Hepatocyte (in vitro differentiated cells): ENCODE measurements around the gene GRID2. TPM values are rescaled to one million over a fixed set of nuclear protein-coding genes. Genes with fewer than 3 reads are reported as not detected.

ENCODE experiments used
- DNase-seq: peaks from one replicate; pipeline ENCODE4 v3.0.0-alpha.2; 2016; ENCODE audit warnings: low spot score
- H2AFZ ChIP-seq: fragments of 200-600 bp; sonication (generic); 2 replicates; pipeline ENCODE4 v1.6.0; 2016; ENCODE audit warnings: antibody characterized with exemption, mild to moderate bottlenecking
- H3K27ac ChIP-seq: fragments of 200-600 bp; sonication (generic); 2 replicates; pipeline ENCODE4 v1.5.1; 2016; ENCODE audit warnings: mild to moderate bottlenecking
- H3K27me3 ChIP-seq: fragments of 200-600 bp; sonication (generic); 2 replicates; pipeline ENCODE4 v1.6.1; 2016
- H3K36me3 ChIP-seq: fragments of 200-600 bp; sonication (generic); replicated peaks from 2 replicates; pipeline ENCODE4 v1.5.1; 2016; ENCODE audit warnings: low read depth; ENCODE audit not compliant: insufficient read depth
- H3K4me1 ChIP-seq: fragments of 200-600 bp; sonication (generic); 2 replicates; pipeline ENCODE4 v1.5.1; 2016; ENCODE audit warnings: mild to moderate bottlenecking, moderate library complexity; ENCODE audit not compliant: insufficient read depth
- H3K4me2 ChIP-seq: fragments of 200-600 bp; sonication (generic); 2 replicates; pipeline ENCODE4 v1.6.0; 2016
- H3K4me3 ChIP-seq: fragments of 200-600 bp; sonication (generic); 2 replicates; pipeline ENCODE4 v1.5.1; 2016; ENCODE audit warnings: mild to moderate bottlenecking
- H3K79me2 ChIP-seq: fragments of 200-600 bp; sonication (generic); 2 replicates; pipeline ENCODE4 v1.6.0; 2017; ENCODE audit warnings: mild to moderate bottlenecking
- H3K9me2 ChIP-seq: fragments of 200-600 bp; sonication (generic); replicated peaks from 2 replicates; pipeline ENCODE4 v1.6.0; 2017; ENCODE audit warnings: mild to moderate bottlenecking; ENCODE audit not compliant: insufficient read depth
- H3K9me3 ChIP-seq: fragments of 200-600 bp; sonication (generic); 2 replicates; pipeline ENCODE4 v1.5.1; 2016; ENCODE audit warnings: low read depth, mild to moderate bottlenecking
- H4K20me1 ChIP-seq: fragments of 200-600 bp; sonication (generic); 2 replicates; pipeline ENCODE4 v1.6.0; 2016; ENCODE audit warnings: mild to moderate bottlenecking; ENCODE audit not compliant: insufficient read depth, poor library complexity, severe bottlenecking
- CTCF ChIP-seq: fragments of 200-600 bp; sonication (generic); IDR thresholded peaks from 2 replicates; pipeline ENCODE4 v1.5.1; 2016; ENCODE audit warnings: antibody characterized with exemption, mild to moderate bottlenecking; ENCODE audit not compliant: poor library complexity
- EZH2 ChIP-seq: fragments of 200-600 bp; sonication (generic); IDR thresholded peaks from 2 replicates; pipeline ENCODE4 v1.6.1; 2016; ENCODE audit warnings: antibody characterized with exemption, mild to moderate bottlenecking, borderline replicate concordance
- EZH2phosphoT487 ChIP-seq: fragments of 200-600 bp; sonication (generic); IDR thresholded peaks from one replicate; pipeline ENCODE4 v1.6.1; 2018; ENCODE audit warnings: antibody characterized with exemption, mild to moderate bottlenecking, low read depth, moderate library complexity; ENCODE audit not compliant: unreplicated experiment, severe bottlenecking
- WGBS: methylation state at CpG from one replicate; pipeline ENCODE4 v1.1.6; 2016; ENCODE audit warnings: low lambda C conversion rate; ENCODE audit errors: missing lambda C conversion rate; 5-methylcytosine and 5-hydroxymethylcytosine counted together
- polyA plus RNA-seq: library from polyadenylated mRNA; unstranded; fragments of >200 nt; fragmentation: Nextera tagmentation; extraction: Ambion mirVana; gene quantifications from 2 replicates; pipeline ENCODE4 v1.2.1, GENCODE V29; 2016
- total RNA-seq: library from RNA; depleted of rRNA; stranded (reverse); fragments of >200 nt; gene quantifications from 2 replicates; pipeline ENCODE4 v1.2.3, GENCODE V29; 2014

The GRID2 gene
- total and polyA plus RNA-seq, 2 experiments from 2014 or later, result 0.53 to 3.5 TPM

- H3K9me3 ChIP-seq, result no peaks in the 10 kb centered on the region
- H3K27me3 ChIP-seq, result no peaks in the 10 kb centered on the region
- no peak for DNase-seq
- no peaks in the 10 kb centered on the region for H3K36me3 ChIP-seq
- no peak overlapping the region for H2AFZ ChIP-seq
- H3K4me1 ChIP-seq, result no peaks in the 10 kb centered on the region
- H3K79me2 ChIP-seq, result no peaks in the 10 kb centered on the region
- WGBS, result 78% methylated on average over 4 of the region's 4 CpGs
- H3K4me2 ChIP-seq, result no peak overlapping the region
- H3K27ac ChIP-seq, result no peak overlapping the region
- no peak for TF ChIP-seq EZH2phosphoT487
- TF ChIP-seq CTCF, result no peak
- no peak for TF ChIP-seq EZH2
- no peaks in the 10 kb centered on the region for H4K20me1 ChIP-seq
- H3K4me3 ChIP-seq, result no peak overlapping the region
- no peaks in the 10 kb centered on the region for H3K9me2 ChIP-seq
Measured at GRCh38 chr4:93688978-93689377, 1385.2 kb downstream of the GRID2 start.

GRCh38 chr4:93693141-93693540 is 1389.4 kb downstream of the GRID2 start:
- H3K79me2 ChIP-seq, result no peaks in the 10 kb centered on the region
- no peak overlapping the region for H3K4me2 ChIP-seq
- H3K9me2 ChIP-seq, result no peaks in the 10 kb centered on the region
- no peak overlapping the region for H2AFZ ChIP-seq
- no peak overlapping the region for H3K27ac ChIP-seq
- no peaks in the 10 kb centered on the region for H3K36me3 ChIP-seq
- DNase-seq, result no peak
- no peaks in the 10 kb centered on the region for H4K20me1 ChIP-seq
- 57% methylated on average over 3 of the region's 3 CpGs for WGBS
- H3K9me3 ChIP-seq, result no peaks in the 10 kb centered on the region
- TF ChIP-seq EZH2phosphoT487 (no peak), EZH2 (no peak), CTCF (no peak)
- H3K4me3 ChIP-seq, result no peak overlapping the region
- no peaks in the 10 kb centered on the region for H3K4me1 ChIP-seq
- H3K27me3 ChIP-seq, result no peaks in the 10 kb centered on the region

- H3K9me2 ChIP-seq, result no peaks in the 10 kb centered on the region
- no peak overlapping the region for H3K4me3 ChIP-seq
- no peaks in the 10 kb centered on the region for H3K9me3 ChIP-seq
- H2AFZ ChIP-seq, result no peak overlapping the region
- H3K27ac ChIP-seq, result no peak overlapping the region
- 63% methylated on average over 1 of the region's 1 CpG for WGBS
- no peaks in the 10 kb centered on the region for H4K20me1 ChIP-seq
- H3K4me1 ChIP-seq, result no peaks in the 10 kb centered on the region
- H3K4me2 ChIP-seq, result no peak overlapping the region
- no peaks in the 10 kb centered on the region for H3K27me3 ChIP-seq
- DNase-seq, result no peak
- no peaks in the 10 kb centered on the region for H3K79me2 ChIP-seq
- H3K36me3 ChIP-seq, result no peaks in the 10 kb centered on the region
- no peak for TF ChIP-seq EZH2phosphoT487
- TF ChIP-seq EZH2, result no peak
- no peak for TF ChIP-seq CTCF
Measured at GRCh38 chr4:93698686-93699085, 1394.9 kb downstream of the GRID2 start.

GRCh38 chr4:93700571-93700970 is 1396.8 kb downstream of the GRID2 start:
- no peaks in the 10 kb centered on the region for H4K20me1 ChIP-seq
- no peaks in the 10 kb centered on the region for H3K9me2 ChIP-seq
- no peaks in the 10 kb centered on the region for H3K4me1 ChIP-seq
- H3K27ac ChIP-seq, result no peak overlapping the region
- H3K79me2 ChIP-seq, result no peaks in the 10 kb centered on the region
- WGBS, result 25% methylated on average over 1 of the region's 1 CpG
- H3K4me2 ChIP-seq, result no peak overlapping the region
- H3K9me3 ChIP-seq, result no peaks in the 10 kb centered on the region
- no peaks in the 10 kb centered on the region for H3K36me3 ChIP-seq
- H3K27me3 ChIP-seq, result no peaks in the 10 kb centered on the region
- no peak overlapping the region for H2AFZ ChIP-seq
- no peak for DNase-seq
- TF ChIP-seq EZH2, result no peak
- TF ChIP-seq CTCF, result no peak
- no peak for TF ChIP-seq EZH2phosphoT487
- no peak overlapping the region for H3K4me3 ChIP-seq
